Smooth muscle cell (in vitro differentiated cells): ENCODE measurements around the gene CA5B. TPM values are rescaled to one million over a fixed set of nuclear protein-coding genes. Genes with fewer than 3 reads are reported as not detected.

Experiments
- DNase-seq: peaks from one replicate; lab custom pipeline; 2025; ENCODE audit not compliant: unreplicated experiment; lab: John Stamatoyannopoulos, UW
- H2AFZ ChIP-seq: fragments of 200-600 bp; sonication (generic); 2 replicates; pipeline ENCODE4 v1.6.0; 2016; ENCODE audit warnings: antibody characterized with exemption, low read depth, mild to moderate bottlenecking
- H3F3A ChIP-seq: fragments of 200-600 bp; sonication (generic); 2 replicates; pipeline ENCODE4 v1.6.0; 2017; ENCODE audit warnings: antibody characterized with exemption, low read depth
- H3K27ac ChIP-seq: fragments of 200-600 bp; sonication (generic); 2 replicates; pipeline ENCODE4 v1.5.1; 2016; ENCODE audit warnings: low read depth, mild to moderate bottlenecking
- H3K27me3 ChIP-seq: fragments of 200-600 bp; sonication (generic); 2 replicates; pipeline ENCODE4 v1.6.1; 2016; ENCODE audit warnings: low read depth, mild to moderate bottlenecking
- H3K36me3 ChIP-seq: fragments of 200-600 bp; sonication (generic); 2 replicates; pipeline ENCODE4 v1.5.1; 2016; ENCODE audit warnings: low read depth
- H3K4me1 ChIP-seq: fragments of 200-600 bp; sonication (generic); 2 replicates; pipeline ENCODE4 v1.5.1; 2016; ENCODE audit warnings: low read depth
- H3K4me2 ChIP-seq: fragments of 200-600 bp; sonication (generic); 2 replicates; pipeline ENCODE4 v1.6.0; 2016; ENCODE audit warnings: mild to moderate bottlenecking
- H3K4me3 ChIP-seq: fragments of 200-600 bp; sonication (generic); 2 replicates; pipeline ENCODE4 v1.5.1; 2016; ENCODE audit warnings: mild to moderate bottlenecking
- H3K79me2 ChIP-seq: fragments of 200-600 bp; sonication (generic); 2 replicates; pipeline ENCODE4 v1.6.0; 2016; ENCODE audit warnings: low read depth, mild to moderate bottlenecking
- H3K9ac ChIP-seq: fragments of 200-600 bp; sonication (generic); 2 replicates; pipeline ENCODE4 v1.6.0; 2016; ENCODE audit warnings: low read depth
- H3K9me3 ChIP-seq: fragments of 200-600 bp; sonication (generic); replicated peaks from 2 replicates; pipeline ENCODE4 v1.5.1; 2016; ENCODE audit warnings: low read depth
- H4K20me1 ChIP-seq: fragments of 200-600 bp; sonication (generic); 2 replicates; pipeline ENCODE4 v1.6.0; 2016; ENCODE audit warnings: low read depth
- CTCF ChIP-seq: fragments of 200-600 bp; sonication (generic); IDR thresholded peaks from 2 replicates; pipeline ENCODE4 v1.5.1; 2017; ENCODE audit warnings: borderline replicate concordance, mild to moderate bottlenecking, antibody characterized with exemption; ENCODE audit not compliant: insufficient read depth, poor library complexity, severe bottlenecking
- WGBS: methylation state at CpG from one replicate; pipeline ENCODE4 v1.1.7; 2016; ENCODE audit warnings: low lambda C conversion rate; 5-methylcytosine and 5-hydroxymethylcytosine counted together
- polyA plus RNA-seq: library from polyadenylated mRNA; unstranded; fragments of >200 nt; fragmentation: Nextera tagmentation; extraction: Ambion mirVana; gene quantifications from 2 replicates; pipeline ENCODE4 v1.2.1, GENCODE V29; 2016
- total RNA-seq: library from RNA; depleted of rRNA; stranded (reverse); fragments of >200 nt; gene quantifications from 2 replicates; pipeline ENCODE4 v1.2.3, GENCODE V29; 2014

The CA5B gene
- total and polyA plus RNA-seq, 2 experiments from 2014 or later, result 10.1 to 10.3 TPM

- Histone ChIP-seq H3K27me3 (no peaks in the 10 kb centered on the region), H3K27ac (peak overlapping the region; percentile 8), H3K4me2 (no peak overlapping the region), H3K79me2 (no peaks in the 10 kb centered on the region), H3K4me3 (no peak overlapping the region), H3K4me1 (peaks cover 7% of the 10 kb centered on the region), H3K36me3 (no peaks in the 10 kb centered on the region), H2AFZ (no peak overlapping the region), H3F3A (peaks cover 29% of the 10 kb centered on the region), H4K20me1 (no peaks in the 10 kb centered on the region), H3K9me3 (no peaks in the 10 kb centered on the region), H3K9ac (no peak overlapping the region)
- no peak for DNase-seq
- no peak for TF ChIP-seq CTCF
- 72% methylated on average over 14 of the region's 14 CpGs for WGBS
Observed at GRCh38 chrX:15820106-15821073, 82.3 kb downstream of the CA5B start.

- H3K27ac ChIP-seq, result no peak overlapping the region
- WGBS, result 96% methylated on average over 23 of the region's 23 CpGs
Observed at GRCh38 chrX:15822922-15823321, 84.9 kb downstream of the CA5B start.

GRCh38 chrX:15825936-15826335 lies 87.9 kb downstream of the CA5B start:
- Histone ChIP-seq H3K36me3 (peaks cover 7% of the 10 kb centered on the region), H3K4me2 (no peak overlapping the region), H3K4me3 (no peak overlapping the region), H3K79me2 (no peaks in the 10 kb centered on the region), H4K20me1 (no peaks in the 10 kb centered on the region), H3K4me1 (no peaks in the 10 kb centered on the region), H3K9ac (no peak overlapping the region), H3K27ac (peak overlapping the region; percentile 2), H2AFZ (no peak overlapping the region), H3F3A (peaks cover 27% of the 10 kb centered on the region), H3K9me3 (no peaks in the 10 kb centered on the region), H3K27me3 (no peaks in the 10 kb centered on the region)
- DNase-seq, result no peak
- WGBS, result 50% methylated on average over 5 of the region's 5 CpGs
- no peak for TF ChIP-seq CTCF

More at GRCh38 chrX:15822922-15823321, 84.9 kb downstream of the CA5B start:
- H3K4me1 ChIP-seq, result no peaks in the 10 kb centered on the region
- no peaks in the 10 kb centered on the region for H3K9me3 ChIP-seq
- TF ChIP-seq CTCF, result no peak
- no peaks in the 10 kb centered on the region for H3K27me3 ChIP-seq
- H4K20me1 ChIP-seq, result no peaks in the 10 kb centered on the region
- no peak for DNase-seq
- H3K79me2 ChIP-seq, result no peaks in the 10 kb centered on the region
- H3K4me3 ChIP-seq, result no peak overlapping the region
- peaks cover 34% of the 10 kb centered on the region for H3F3A ChIP-seq
- H2AFZ ChIP-seq, result no peak overlapping the region
- peaks cover under 1% of the 10 kb centered on the region for H3K36me3 ChIP-seq
- no peak overlapping the region for H3K4me2 ChIP-seq
- H3K9ac ChIP-seq, result no peak overlapping the region
